ENCODE data around the gene NPTX1.

- TF ChIP-seq ZNF318 (IDR thresholded peaks at IDR 0.05; ENCODE audit: borderline replicate concordance in 1 of 2, low read depth in 1 of 2) (no peak), ZNF507 (tag; conservative IDR thresholded peaks at IDR 0.05) (no peak), ESRRB (CRISPR knock-in tag; IDR thresholded peaks at IDR 0.05; ENCODE audit: borderline replicate concordance) (no peak), HMG20B (CRISPR knock-in tag; IDR thresholded peaks at IDR 0.05) (no peak), GTF2F1 (IDR thresholded peaks at IDR 0.05; ENCODE audit: low read depth, low read length) (no peak), POU5F1 (IDR thresholded peaks at IDR 0.05; ENCODE audit: borderline replicate concordance, low read depth, low read length, partially characterized antibody) (no peak), RCOR1 (IDR thresholded peaks at IDR 0.05; ENCODE audit: borderline replicate concordance in 1 of 2, low read depth in 2 of 2, low read length in 2 of 2) (no peak), LCOR (CRISPR knock-in tag; IDR thresholded peaks at IDR 0.05) (no peak)
Observed at GRCh38 chr17:80429356-80430275, 46.8 kb downstream of the NPTX1 start.
